DMS153 treated with DMSO at 0.1 percent for 48 hours (cell line): Measurements from ENCODE around the gene MPZL1.

Experiments used
- DNase-seq: peaks from one replicate; lab custom pipeline; 2025; ENCODE audit not compliant: unreplicated experiment; lab: John Stamatoyannopoulos, UW

MPZL1 gene

DNA sequence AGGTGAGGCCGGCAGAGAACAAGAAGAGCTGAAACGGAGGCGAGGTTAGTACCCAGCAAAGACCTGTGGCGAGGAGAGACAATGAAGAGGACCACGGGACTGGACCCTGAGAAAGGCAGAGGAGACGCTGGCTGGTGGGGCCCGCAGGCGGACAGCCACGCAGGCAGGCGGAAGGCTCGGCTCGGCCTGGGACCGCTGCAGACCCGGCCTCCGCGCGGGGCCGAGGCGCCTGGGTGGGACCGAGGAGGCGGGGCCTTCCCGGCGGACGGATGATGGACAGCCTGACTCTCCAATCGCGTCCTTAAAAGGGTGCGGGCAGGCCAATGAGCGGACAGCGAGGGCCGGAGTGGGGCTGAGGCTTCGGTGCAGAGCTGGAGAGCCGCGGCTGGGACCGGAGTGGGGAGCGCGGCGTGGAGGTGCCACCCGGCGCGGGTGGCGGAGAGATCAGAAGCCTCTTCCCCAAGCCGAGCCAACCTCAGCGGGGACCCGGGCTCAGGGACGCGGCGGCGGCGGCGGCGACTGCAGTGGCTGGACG, at the start of gene MPZL1:
Gene MPZL1, plus strand, starts transcription at position 366 of the 535 bp plus-strand sequence. CDS start 170 bp downstream, outside the sequence.
- peak; percentile 87 for DNase-seq

DNA sequence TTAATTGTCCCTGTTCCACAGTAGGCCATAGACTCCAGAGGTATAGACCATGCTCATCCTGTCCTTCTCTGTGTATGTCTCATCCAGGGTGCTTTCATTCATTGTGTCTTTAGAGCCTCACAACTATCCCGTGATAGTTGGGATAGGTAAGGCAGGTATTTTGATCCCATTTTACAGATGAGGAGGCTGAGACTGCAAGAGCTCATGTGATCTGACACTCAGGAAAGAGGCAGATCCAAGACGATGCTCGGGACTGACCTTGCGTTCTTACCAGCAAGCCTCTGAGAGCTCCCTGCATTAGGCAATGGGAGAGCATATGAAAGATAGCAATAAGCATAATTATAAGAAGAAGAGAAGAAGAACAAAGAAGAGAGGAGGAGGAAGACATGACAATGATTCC, 49.0 kb upstream of the MPZL1 start:
- DNase-seq: no peak

DNA sequence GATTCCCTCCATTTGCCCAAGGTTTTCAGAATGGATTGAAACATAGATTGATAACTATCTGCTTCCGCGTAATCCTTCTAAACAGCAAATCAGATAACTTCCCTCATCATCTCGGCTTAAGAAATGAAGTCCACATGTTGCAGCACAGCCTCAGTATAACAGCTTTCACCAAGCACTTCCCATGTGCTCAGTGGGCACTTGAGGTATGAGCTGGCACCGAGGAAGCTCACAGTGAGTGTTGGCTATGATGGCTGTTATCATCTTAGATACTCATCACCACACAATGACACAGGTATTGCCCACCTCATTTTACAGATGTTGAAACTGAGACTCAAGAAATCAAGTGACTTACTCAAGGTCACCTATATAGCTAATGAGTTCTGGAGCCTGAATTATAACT, 48.5 kb upstream of the MPZL1 start:
- no peak for DNase-seq

DNA sequence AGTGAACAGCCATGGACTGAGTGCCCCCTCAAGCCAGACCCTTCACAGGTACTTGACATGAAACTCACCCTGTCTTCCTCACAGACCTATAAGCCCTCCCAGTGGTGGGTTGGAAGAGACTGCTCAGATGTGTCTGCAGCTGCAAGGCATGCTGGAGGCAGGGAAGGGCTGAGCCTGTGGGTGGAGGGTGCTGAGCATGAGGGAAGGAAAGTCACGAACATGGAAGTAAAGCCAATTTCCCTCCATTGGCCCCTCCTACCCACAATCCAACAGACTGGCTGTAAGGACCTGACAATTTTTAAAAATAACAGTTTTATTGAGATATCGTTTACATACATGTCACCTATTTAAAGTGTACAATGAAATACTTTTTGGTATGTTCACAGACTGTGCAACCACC, 47.6 kb upstream of the MPZL1 start:
- no peak for DNase-seq

DNA sequence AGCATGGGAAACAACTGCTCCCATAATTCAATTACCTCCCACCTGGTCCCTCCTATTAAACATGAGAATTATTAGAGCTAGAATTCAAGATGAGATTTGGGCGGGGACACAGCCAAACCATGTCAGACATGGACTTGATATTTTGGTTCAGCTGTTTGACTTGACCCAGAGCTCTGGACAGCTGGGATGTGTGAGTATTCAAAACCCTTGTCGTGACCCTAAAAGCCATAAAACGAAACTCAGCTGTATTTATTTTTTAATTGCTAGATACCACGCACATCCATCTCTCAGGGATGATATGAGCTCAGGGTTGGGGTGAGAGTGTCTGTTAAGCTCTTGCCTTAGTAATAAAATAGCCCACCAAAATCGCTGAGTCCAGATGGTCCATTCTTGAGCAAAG, 46.3 kb upstream of the MPZL1 start:
- DNase-seq: no peak

DNA sequence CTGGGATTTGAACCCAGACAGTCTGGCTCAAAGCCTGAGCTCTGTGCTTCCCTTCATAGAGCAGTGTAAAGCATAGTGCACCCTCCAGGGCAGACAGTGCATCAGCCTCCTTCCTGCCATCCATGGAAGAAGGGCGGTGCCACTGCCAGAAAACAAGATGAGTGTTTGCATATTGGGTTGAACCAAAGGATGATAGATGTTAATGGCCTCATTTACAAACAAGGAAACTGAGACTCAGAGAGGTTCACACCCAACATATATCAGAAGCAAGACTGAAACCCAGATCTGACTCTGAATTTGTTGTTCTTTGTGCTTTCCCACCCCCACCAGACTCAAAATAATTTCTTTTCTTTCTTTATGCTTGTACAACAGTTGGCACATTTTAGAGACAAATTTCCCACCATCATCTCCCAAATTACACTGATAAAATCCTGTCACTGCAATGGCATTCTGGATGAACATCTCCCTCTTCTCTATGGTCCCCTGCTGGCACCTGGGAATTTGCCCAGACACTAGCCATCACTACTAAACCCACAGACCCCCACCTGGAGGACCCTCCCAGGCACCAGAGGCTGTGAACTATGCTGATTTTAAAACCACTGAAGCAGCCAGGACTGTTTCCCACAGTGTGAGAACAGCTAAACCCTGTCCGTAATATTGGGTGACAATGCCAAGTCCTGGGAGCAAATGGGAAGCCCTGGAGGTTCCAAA, 45.4 kb upstream of the MPZL1 start:
- peak; percentile 30 for DNase-seq

DNA sequence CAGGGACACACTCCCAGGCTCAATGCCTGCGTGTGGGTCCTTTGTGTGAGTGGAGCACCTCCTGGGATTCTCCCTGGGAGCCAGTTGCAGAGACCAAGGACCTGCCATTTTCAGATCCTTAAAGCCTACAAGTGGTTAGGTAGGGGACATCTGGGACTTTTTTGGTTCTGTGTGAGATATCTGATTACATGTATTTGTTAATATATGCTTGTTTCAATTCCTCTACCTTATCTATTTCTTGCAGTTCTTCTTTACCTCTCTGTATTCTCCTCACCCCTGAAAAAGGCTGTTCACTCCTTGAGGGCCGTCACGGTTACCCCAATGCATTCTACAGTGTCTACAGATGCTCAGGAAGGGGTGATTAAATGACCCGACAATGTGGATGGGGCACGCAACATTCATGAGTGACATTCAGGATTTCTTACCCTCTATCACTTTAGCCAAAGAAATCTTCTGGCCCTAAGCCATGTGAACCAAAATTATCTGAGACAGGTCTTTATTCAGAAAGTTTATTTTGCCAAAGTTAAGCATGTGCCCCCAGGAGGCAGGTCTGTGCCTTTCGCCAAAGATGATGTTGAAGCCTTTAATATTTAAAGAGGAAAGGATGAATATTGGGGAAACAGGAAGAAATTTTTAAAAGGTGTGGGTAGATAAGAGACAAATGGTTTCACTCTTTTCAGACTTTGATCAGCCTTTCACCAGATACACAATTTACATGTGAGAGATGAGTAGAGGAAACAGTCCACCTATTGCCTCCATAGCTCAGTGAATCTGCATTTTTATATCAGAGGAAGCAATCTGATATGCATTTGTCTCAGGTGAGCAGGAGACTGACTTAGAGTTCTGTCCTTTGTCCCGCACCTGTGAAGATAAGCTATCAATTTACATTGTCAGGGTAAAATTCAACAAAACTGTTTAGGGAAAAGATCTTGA, 44.6 kb upstream of the MPZL1 start:
- DNase-seq: no peak

DNA sequence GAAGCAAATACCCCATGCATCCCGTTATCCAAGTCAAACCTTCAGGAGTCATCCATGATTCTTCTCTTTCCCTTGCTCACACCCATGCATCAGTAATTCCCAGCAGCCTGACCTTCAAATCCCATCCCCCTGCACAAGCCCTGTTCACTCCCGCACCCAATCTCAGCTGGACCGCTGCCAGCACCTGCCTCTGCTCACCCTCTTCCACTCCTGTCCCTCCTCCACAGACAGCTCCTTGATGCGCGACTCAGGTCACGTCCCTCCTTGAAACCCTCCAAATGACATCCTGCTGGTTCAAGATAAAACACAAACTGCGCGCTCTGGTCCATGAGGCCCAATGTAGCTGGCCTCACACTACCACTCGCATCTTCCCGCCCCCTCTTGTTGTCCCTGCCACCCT, 43.4 kb upstream of the MPZL1 start:
- DNase-seq: no peak

DNA sequence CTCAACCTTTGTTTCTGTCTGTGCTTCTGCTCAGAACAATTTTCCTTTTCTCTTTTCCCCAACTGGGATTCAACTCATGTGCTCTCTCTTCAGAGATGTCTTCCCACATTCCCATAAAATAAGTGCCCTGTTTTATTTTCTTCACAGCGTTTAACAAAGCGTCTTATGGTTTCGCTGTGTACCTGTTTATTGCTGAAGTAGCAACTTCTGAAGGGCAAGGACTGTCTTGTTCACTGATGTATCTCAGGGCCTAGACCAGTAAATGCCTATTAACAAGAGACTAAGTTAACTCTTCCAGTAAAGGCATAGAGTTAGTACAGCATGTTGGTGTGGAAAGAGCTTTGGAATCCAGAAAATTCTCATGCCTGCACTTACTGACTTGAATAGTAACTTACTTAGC, 42.9 kb upstream of the MPZL1 start:
- DNase-seq: no peak

DNA sequence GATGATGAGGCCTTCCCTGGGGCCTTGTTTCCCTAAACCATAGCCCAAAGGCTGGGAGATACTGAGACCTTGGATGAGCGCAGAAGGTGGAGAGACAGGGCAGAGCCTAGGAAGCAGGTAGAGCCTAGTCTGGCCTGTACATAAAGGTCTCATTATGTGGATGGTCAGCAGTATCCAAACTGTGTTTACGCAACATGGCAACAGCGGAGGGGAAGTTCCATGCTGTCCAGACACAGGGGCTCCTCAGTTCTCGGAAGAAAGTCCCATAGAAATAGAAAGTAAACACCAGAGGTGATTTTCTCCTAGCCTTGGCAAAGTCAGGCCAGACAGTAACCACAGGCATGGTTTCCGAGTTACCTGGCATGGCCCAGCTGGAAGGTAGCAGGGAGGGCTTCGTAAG, 42.1 kb upstream of the MPZL1 start:
- no peak for DNase-seq

DNA sequence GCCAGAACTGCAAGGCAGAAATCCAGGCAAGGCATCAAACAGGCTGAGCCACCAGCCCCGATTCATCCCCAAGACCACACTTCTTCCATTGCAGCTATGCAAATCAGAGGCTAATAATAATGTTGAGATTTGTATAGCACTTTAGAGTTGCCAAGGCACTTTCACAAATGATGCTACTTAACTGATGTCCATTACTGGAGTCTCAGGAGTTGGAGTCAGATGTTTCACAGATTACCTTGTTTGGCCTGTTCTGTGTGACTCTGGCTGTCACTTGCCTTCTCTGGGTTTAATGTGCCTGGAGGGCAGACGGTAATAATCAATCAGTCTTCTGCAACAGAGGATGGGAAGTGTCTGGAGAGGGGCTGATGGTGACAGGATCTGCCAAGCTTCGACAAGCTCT, 40.8 kb upstream of the MPZL1 start:
- DNase-seq: no peak

DNA sequence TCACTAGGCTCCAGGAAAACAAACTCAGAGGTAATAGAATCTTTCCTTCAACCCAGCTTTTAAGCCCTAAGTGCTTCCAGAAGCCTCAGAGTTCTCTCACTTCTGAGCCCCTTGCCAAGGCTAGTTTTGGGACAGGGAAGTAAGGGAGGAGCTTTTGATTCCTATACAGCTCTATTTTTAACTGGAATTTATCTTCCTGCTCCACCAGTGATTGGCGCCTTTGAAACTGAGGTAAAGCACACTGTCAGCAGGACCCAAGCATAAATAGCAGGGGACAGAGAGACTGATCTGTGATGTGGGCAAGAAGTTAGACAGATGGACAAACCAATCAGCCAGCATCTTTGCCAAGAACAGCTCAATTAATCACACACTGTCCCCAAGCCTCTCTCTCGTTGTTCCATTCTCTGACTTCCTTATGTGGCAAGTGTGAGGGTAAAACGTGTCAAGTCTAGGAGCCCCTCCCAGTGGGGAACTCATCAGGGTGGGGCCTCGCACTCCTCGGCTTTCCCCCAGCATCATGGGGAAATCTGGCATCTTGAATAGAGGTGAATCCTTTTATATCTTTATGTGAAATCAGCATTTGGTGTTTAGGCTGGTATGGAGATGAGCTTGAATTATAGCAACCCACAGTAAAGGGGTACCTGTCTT, 40.2 kb upstream of the MPZL1 start:
- DNase-seq: no peak

DNA sequence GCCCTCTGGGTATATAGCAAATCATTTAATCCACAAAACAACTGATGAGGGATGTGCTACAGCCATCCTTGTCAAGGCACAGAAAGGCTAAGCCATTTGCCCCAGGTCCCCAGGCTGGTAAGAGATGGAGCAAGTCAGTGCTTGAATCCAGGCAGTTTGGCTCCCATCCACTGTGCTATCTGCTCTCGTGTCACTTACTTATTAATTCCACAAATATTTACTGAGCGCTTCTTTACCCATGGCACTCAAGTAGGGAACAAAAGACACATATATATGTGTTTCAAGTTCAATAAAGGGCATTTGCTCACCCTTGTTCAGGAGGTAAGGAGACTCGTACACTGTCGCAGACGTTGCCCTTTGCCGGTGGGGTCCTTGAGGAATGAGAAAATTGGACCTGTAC, 38.6 kb upstream of the MPZL1 start:
- no peak for DNase-seq

DNA sequence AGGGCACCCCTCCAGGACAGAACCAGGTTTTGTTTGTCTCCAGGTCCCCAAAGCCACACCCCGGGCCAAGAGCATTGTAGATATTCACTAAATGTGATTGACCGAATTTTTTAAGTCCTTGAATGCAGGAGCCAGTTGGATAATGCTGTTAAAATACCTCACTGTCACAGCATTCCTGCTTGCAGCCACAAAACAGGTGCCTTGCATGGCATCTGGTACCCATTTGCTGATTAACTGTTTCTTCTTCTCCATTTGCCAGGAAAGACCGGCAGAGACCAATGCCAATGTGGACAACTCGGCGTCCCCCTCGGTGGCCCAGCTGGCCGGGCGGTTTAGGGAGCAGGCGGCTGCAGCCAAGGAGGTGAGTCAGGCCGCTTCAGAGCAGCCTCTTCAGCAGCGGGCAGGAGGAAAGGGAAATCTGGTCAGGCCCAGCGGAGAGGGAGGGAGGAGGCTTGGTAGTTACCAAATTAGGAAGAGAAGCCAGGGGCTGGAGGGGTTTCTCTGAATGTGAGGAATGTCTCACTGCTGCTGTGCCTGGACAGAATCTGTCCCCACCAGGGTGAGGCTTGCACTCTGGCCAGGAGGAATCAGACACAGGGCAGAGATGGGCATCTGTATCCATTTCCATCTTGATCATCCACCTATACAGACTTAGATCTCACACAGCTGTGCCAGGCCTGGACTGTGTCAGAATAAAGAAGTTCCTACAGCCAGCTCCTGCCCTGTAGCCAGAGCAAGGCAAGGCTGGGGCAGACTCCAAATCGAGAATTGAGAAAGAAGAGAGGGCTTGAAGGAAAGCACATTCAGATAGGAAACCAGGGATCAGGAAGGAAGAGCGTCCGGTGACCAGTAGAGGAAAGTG, 37.9 kb upstream of the MPZL1 start:
- no peak for DNase-seq

DNA sequence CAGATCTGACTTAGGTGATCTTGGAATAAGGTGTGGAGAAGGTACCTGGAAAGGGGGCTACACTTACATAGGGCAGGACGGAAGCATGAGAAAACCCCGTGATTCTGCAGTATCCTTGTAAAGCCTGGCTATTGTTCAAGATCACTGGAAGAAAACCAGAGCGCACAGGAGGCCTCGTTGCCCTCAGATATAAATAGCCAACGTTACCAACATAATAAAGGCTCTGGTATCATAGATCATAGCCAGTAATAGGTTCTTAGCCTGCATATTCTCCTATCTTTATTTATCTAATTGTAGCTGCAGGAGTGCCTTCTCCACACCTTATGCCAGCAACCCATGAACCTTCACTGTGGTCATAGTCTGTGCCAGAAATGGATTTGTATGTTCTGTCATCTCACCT, 35.9 kb upstream of the MPZL1 start:
- no peak for DNase-seq

DNA sequence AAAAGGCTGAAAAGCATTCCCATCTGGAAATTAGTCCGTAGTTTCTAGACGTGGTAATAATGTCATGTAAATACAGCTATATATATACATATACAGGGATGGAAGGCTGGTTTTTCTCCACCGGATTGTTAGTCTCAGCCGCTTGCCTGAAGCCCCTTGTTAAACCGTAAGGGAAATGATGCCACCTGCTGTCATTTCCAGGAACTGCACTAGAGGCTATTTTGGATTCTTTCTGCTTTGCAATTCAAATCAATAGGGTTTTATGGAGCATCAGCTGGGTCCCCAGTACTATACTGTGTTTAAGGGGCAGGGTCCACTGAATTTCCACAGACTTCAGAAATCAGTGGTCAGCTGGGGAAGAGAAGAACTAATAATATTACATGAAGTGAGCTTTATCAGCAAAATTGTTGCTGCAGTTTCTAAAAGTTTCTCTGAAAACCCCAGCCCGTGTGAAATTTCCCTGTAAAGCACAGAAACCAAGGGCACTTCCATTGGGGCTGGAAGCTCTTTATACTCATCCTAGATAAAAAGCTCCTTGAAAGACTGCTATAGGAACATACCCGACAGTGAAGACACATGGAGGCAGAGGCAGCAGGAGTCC, 33.8 kb upstream of the MPZL1 start:
- DNase-seq: peak; percentile 40

DNA sequence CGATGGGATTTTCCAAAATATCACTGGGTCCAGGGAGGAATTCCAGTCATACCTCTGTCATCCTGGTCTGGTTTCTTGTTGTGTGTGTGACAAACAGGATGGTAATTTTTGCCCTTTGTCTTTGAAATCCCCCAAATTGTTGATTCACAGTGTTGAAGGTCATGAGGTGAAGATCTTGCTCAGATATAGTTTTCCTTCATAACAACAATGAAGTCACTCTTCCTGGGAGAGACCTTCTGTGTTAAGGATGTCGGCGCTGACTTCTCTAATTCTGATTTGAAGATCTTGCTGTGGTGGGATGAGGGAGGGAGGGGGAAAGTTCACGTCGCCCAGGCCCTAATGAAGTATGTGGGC, 32.2 kb upstream of the MPZL1 start:
- no peak for DNase-seq

DNA sequence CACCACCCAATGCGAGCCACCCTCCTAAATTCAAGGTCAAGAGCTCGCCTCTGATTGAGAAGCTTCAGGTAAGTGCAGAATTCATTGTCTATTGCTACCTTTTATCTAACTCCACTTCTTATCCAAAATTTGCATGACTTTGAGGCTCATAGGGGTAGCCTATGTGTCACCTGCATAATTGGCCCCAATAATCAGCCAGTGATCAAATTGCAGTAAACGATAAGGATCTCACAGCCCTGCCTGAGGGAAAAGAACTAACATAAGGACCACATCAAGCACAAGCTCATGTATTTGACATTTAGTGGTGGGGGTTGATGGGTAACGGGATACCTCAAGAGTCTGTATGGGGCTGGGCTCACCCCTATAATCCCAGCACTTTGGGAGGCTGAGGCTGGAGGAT, 31.7 kb upstream of the MPZL1 start:
- no peak for DNase-seq

DNA sequence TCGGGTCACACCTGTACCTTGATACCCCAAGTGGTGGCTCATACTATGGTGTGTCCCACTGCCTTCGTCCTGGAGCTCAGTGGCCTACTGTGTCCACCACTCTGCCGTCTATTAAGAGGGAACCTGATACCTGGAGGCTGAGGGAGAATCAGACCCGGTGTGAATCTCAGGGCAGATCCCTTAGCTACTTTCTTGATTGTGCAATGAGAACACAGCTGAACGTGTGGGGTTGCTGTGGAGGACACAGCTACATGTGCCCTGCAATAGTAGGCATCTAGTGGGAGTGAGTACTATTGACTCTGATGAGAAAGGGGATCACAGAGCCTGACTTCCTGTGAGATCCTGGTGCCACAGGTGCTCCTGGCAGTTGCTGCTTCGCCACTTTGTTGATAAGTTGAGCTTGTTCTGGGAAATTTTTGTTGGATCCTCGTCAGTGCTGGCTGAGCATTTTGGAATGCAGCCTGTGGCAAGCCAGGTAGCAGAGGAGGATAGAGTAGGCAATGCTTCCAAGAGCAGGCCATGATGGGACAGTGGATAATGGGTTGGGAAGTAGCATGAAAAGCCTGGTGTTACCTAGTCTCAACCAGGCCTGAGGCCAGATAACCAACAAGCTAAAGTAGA, 28.2 kb upstream of the MPZL1 start:
- DNase-seq: no peak

DNA sequence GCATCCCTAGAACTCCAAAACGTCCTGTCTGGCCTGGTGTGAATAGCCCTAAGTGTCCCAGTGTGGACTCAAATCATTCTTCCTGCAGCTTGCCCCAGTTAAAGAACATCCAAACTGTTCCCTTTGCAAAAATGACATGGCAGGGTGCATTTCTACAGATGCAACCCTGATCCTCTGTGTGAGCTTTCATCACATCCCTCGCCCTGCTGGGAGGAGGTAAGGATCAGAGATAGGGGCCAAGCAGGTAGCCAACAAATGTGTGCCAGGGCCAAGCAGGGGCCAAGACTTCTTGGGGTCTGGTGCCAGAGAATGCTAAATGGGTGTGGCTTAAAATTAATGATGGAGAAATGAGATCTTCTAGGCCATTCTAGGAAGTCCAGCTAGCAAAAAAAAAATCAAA, 27.1 kb upstream of the MPZL1 start:
- DNase-seq: no peak
